ENCODE data around the gene PCLO.
"Not testable (repeated sequence)": the region's sequence is repeated elsewhere in the genome, so short reads cannot be mapped to it uniquely, and the experiment has no call there.

Gene PCLO

GRCh38 chr7:83053965-83054364, 108.7 kb downstream of the PCLO start:
- DNase-seq (ENCODE audit: insufficient read length, low spot score) (no peak), FAIRE-seq (no peak)
- TF ChIP-seq, protein P1, sequence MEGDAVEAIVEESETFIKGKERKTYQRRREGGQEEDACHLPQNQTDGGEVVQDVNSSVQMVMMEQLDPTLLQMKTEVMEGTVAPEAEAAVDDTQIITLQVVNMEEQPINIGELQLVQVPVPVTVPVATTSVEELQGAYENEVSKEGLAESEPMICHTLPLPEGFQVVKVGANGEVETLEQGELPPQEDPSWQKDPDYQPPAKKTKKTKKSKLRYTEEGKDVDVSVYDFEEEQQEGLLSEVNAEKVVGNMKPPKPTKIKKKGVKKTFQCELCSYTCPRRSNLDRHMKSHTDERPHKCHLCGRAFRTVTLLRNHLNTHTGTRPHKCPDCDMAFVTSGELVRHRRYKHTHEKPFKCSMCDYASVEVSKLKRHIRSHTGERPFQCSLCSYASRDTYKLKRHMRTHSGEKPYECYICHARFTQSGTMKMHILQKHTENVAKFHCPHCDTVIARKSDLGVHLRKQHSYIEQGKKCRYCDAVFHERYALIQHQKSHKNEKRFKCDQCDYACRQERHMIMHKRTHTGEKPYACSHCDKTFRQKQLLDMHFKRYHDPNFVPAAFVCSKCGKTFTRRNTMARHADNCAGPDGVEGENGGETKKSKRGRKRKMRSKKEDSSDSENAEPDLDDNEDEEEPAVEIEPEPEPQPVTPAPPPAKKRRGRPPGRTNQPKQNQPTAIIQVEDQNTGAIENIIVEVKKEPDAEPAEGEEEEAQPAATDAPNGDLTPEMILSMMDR (IDR thresholded peaks at IDR 0.05; ENCODE audit: insufficient read depth, missing control alignments), result no peak

GRCh38 chr7:83040484-83040883, 122.2 kb downstream of the PCLO start:
- TF ChIP-seq, protein P1 (IDR thresholded peaks at IDR 0.05; ENCODE audit: insufficient read depth, missing control alignments), result no peak
- DNase-seq (ENCODE audit: insufficient read length, low spot score) (no peak), FAIRE-seq (no peak)

DNA sequence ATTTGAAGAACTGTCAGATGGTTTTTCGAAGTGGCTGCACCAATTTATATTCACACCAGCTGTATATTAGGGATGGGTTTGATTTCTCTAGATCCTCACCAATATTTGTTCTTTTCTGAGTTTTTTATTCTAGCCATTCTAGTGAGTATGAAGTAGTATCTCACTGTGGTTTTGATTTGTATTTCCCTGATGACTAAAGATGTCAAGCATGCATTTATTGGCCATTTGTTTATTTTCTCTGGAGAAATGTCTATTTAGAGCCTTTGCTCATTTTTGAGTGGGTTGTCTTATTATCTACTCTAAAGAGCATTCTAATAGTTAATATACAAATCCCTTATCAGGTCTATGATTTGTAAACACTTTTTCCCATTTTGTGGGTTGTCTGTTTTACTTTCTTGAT, 123.9 kb downstream of the PCLO start:
- no peak for DNase-seq (ENCODE audit: insufficient read length, low spot score)
- FAIRE-seq, result no peak
- TF ChIP-seq, protein P1 (IDR thresholded peaks at IDR 0.05; ENCODE audit: insufficient read depth, missing control alignments), result no peak

DNA sequence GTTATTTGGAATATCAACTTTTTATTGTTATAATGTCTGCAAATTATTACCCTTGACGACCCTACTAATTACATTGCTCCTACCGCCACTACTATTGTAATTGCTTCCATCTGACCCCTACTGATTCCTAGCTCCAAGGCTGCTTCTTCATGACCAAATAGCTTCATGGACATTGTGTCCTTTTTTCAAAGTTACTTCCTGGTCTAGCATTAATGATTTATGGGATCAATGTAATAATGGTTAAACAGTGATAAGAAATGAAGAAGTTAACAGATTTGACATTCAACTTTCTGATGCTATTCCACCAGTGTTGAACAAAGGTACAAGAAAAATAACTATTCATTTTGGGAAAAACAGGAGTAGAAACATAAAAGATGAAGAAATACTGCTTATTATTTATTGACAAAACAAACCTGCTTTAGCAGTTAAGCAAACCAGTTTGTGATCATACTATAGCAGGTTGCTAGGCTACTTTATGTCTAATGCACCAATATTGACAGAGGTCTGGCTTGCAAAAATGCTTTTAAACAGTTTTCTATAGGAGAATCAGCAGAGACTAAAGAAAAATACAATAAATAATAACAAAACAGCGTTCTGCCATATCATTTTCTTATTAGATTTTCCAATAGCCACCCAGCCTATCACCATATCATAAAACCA, 125.8 kb downstream of the PCLO start:
- DNase-seq (ENCODE audit: insufficient read length, low spot score), result no peak
- TF ChIP-seq, protein P1 (IDR thresholded peaks at IDR 0.05; ENCODE audit: insufficient read depth, missing control alignments), result no peak
- no peak for FAIRE-seq

DNA sequence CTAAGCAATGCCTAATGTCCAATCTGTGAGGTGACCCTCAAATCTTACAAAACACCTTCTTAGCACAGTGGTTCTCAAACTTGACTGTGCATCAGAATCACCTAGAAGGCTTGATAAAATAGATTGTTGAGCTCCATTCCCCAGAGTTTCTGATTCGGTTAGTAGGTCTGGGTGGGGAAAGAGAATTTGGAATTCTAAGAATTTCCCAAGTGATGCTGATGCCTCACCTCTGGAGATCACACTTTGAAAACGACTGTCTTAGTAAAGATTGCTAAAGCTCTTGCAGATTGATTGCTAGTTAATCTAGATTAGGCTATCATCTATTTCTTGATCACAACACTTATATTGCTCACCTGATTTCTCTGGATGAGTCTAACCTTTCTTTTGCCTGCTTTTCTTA, 126.6 kb downstream of the PCLO start:
- FAIRE-seq, result no peak
- DNase-seq (ENCODE audit: insufficient read length, low spot score), result no peak
- TF ChIP-seq, protein P1 (IDR thresholded peaks at IDR 0.05; ENCODE audit: insufficient read depth, missing control alignments), result no peak

- no peak for DNase-seq (ENCODE audit: insufficient read length, low spot score)
- TF ChIP-seq, protein P1 (IDR thresholded peaks at IDR 0.05; ENCODE audit: insufficient read depth, missing control alignments), result no peak
- FAIRE-seq, result no peak
These were observed 130.5 kb downstream of the PCLO start for GRCh38 chr7:83032195-83032594.

GRCh38 chr7:83023817-83024665, 138.6 kb downstream of the PCLO start:
- not testable (repeated sequence) for DNase-seq (ENCODE audit: insufficient read length, low spot score); FAIRE-seq

Measured in D721Med (cell line).